CD4-positive, alpha-beta T cell treated with Interleukin-12 subunit alpha and Interleukin-12 subunit beta, for 1 hour (primary cell): ENCODE data around the gene CFAP97.
"Not testable (repeated sequence)": the region's sequence is repeated elsewhere in the genome, so short reads cannot be mapped to it uniquely, and the experiment has no call there.

Source experiments
- DNase-seq: peaks from one replicate; pipeline ENCODE4 v3.0.0-alpha.2; 2020

CFAP97 gene

GRCh38 chr4:185137233-185137925 lies 66.4 kb downstream of the CFAP97 start:
- no peak for DNase-seq

GRCh38 chr4:185134307-185134869 lies 69.4 kb downstream of the CFAP97 start:
- DNase-seq: peak; percentile 56

- peak; percentile 29 for DNase-seq
These were observed 75.3 kb downstream of the CFAP97 start for GRCh38 chr4:185128272-185129119.

- no peak for DNase-seq
These were observed 76.5 kb downstream of the CFAP97 start for GRCh38 chr4:185127021-185127925.

GRCh38 chr4:185124006-185124405 lies 79.8 kb downstream of the CFAP97 start:
- DNase-seq: no peak

GRCh38 chr4:185122681-185123345 lies 81.0 kb downstream of the CFAP97 start:
- DNase-seq: no peak

GRCh38 chr4:185120631-185120946 lies 83.2 kb downstream of the CFAP97 start:
- no peak for DNase-seq

- DNase-seq: no peak
These were observed 83.7 kb downstream of the CFAP97 start for GRCh38 chr4:185119927-185120630.

- DNase-seq: not testable (repeated sequence)
These were observed 84.3 kb downstream of the CFAP97 start for GRCh38 chr4:185119467-185119866.

- no peak for DNase-seq
These were observed 84.9 kb downstream of the CFAP97 start for GRCh38 chr4:185118876-185119275.

- DNase-seq: no peak
These were observed 86.4 kb downstream of the CFAP97 start for GRCh38 chr4:185117300-185117934.

GRCh38 chr4:185115827-185116232 lies 88.0 kb downstream of the CFAP97 start:
- DNase-seq: no peak

- DNase-seq: no peak
These were observed 90.5 kb downstream of the CFAP97 start for GRCh38 chr4:185113340-185113739.

- no peak for DNase-seq
These were observed 91.7 kb downstream of the CFAP97 start for GRCh38 chr4:185112104-185112503.

- no peak for DNase-seq
These were observed 93.4 kb downstream of the CFAP97 start for GRCh38 chr4:185110375-185110823.

GRCh38 chr4:185109736-185110135 lies 94.1 kb downstream of the CFAP97 start:
- DNase-seq: no peak
